Pulmonary artery endothelial cell (primary cell): ENCODE measurements around the gene TAX1BP1. TPM values are rescaled to one million over a fixed set of nuclear protein-coding genes. Genes with fewer than 3 reads are reported as not detected.

Source experiments
- DNase-seq: peaks from one replicate; pipeline ENCODE4 v3.0.0-alpha.2; 2011; ENCODE audit warnings: low read depth, low spot score
- total RNA-seq: library from RNA; depleted of rRNA; stranded (reverse); fragments of >200 nt; gene quantifications from 2 replicates; pipeline ENCODE4 v1.2.3, GENCODE V29; 2014

The TAX1BP1 gene
- total RNA-seq, 1 donor from 2014 or later, result 82.0 TPM

GRCh38 chr7:27779873-27780272 lies 39.9 kb downstream of the TAX1BP1 start:
- no peak for DNase-seq

GRCh38 chr7:27781188-27781587 lies 41.2 kb downstream of the TAX1BP1 start:
- no peak for DNase-seq

- no peak for DNase-seq
Measured at GRCh38 chr7:27782849-27783248, 42.9 kb downstream of the TAX1BP1 start.

- peak; percentile 5 for DNase-seq
Measured at GRCh38 chr7:27784399-27785053, 44.6 kb downstream of the TAX1BP1 start.

- no peak for DNase-seq
Measured at GRCh38 chr7:27788437-27788836, 48.5 kb downstream of the TAX1BP1 start.

GRCh38 chr7:27793780-27794179 lies 53.8 kb downstream of the TAX1BP1 start:
- DNase-seq, result no peak

- no peak for DNase-seq
Measured at GRCh38 chr7:27795977-27796376, 56.0 kb downstream of the TAX1BP1 start.

- no peak for DNase-seq
Measured at GRCh38 chr7:27799212-27799611, 59.2 kb downstream of the TAX1BP1 start.

- no peak for DNase-seq
Measured at GRCh38 chr7:27802999-27803398, 63.0 kb downstream of the TAX1BP1 start.

- DNase-seq, result no peak
Measured at GRCh38 chr7:27804139-27804538, 64.2 kb downstream of the TAX1BP1 start.

- DNase-seq, result no peak
Measured at GRCh38 chr7:27808626-27809025, 68.7 kb downstream of the TAX1BP1 start.

GRCh38 chr7:27810186-27810585 lies 70.2 kb downstream of the TAX1BP1 start:
- DNase-seq, result no peak

- no peak for DNase-seq
Measured at GRCh38 chr7:27812706-27813105, 72.7 kb downstream of the TAX1BP1 start.

GRCh38 chr7:27822245-27822644 lies 82.3 kb downstream of the TAX1BP1 start:
- DNase-seq, result no peak

GRCh38 chr7:27825891-27826290 lies 85.9 kb downstream of the TAX1BP1 start:
- DNase-seq, result no peak

GRCh38 chr7:27826357-27826756 lies 86.4 kb downstream of the TAX1BP1 start:
- DNase-seq, result no peak

GRCh38 chr7:27834179-27834921 lies 94.4 kb downstream of the TAX1BP1 start:
- DNase-seq, result no peak

- peak; percentile 20 for DNase-seq
Measured at GRCh38 chr7:27835376-27835775, 95.4 kb downstream of the TAX1BP1 start.

- DNase-seq, result no peak
Measured at GRCh38 chr7:27836536-27836935, 96.6 kb downstream of the TAX1BP1 start.

GRCh38 chr7:27839099-27839498 lies 99.1 kb downstream of the TAX1BP1 start:
- DNase-seq, result no peak

- no peak for DNase-seq
Measured at GRCh38 chr7:27840313-27840712, 100.4 kb downstream of the TAX1BP1 start.

- DNase-seq, result no peak
Measured at GRCh38 chr7:27840760-27841364, 100.9 kb downstream of the TAX1BP1 start.
